Epithelial cell of proximal tubule (primary cell): ENCODE results near the gene FRAS1. TPM values are rescaled to one million over a fixed set of nuclear protein-coding genes. Genes with fewer than 3 reads are reported as not detected.

Source experiments
- DNase-seq: peaks from one replicate; pipeline ENCODE4 v3.0.0-alpha.2; 2011; ENCODE audit warnings: low read depth
- H3K4me3 ChIP-seq: 2 replicates; pipeline ENCODE4 v1.5.1; 2011; ENCODE audit warnings: low read depth, mild to moderate bottlenecking, low read length
- total RNA-seq: library from RNA; depleted of rRNA; stranded (reverse); fragments of >200 nt; gene quantifications from 2 replicates; pipeline ENCODE4 v1.2.3, GENCODE V29; 2015
- TF ChIP-seq, protein P1 (sequence below): conservative IDR thresholded peaks from 2 replicates; pipeline ENCODE4 v1.5.1; 2012; ENCODE audit warnings: low read depth, mild to moderate bottlenecking, low read length

FRAS1 gene
- total RNA-seq, 1 donor from 2014 or later = 9.1 TPM

DNA sequence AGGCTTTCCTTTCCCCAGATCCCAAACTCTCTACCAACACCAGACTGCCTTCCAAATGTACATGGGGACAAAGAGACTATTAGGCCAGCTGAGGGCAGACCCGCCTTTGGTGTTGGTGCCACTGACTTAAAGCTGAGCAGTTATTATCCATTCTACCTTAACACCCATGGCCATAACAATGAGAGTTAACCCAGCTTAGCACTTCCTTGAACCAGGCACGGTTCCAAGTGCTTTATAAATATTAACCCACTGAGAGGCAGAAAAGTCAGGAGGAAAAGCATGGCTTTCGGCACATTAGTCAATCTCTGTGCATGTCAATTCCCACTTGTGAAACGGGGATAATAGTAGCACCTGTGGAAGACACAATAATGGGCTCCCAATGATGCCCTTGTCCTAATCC lies 251.4 kb downstream of the FRAS1 start:
- TF ChIP-seq, protein P1, sequence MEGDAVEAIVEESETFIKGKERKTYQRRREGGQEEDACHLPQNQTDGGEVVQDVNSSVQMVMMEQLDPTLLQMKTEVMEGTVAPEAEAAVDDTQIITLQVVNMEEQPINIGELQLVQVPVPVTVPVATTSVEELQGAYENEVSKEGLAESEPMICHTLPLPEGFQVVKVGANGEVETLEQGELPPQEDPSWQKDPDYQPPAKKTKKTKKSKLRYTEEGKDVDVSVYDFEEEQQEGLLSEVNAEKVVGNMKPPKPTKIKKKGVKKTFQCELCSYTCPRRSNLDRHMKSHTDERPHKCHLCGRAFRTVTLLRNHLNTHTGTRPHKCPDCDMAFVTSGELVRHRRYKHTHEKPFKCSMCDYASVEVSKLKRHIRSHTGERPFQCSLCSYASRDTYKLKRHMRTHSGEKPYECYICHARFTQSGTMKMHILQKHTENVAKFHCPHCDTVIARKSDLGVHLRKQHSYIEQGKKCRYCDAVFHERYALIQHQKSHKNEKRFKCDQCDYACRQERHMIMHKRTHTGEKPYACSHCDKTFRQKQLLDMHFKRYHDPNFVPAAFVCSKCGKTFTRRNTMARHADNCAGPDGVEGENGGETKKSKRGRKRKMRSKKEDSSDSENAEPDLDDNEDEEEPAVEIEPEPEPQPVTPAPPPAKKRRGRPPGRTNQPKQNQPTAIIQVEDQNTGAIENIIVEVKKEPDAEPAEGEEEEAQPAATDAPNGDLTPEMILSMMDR = no peak

DNA sequence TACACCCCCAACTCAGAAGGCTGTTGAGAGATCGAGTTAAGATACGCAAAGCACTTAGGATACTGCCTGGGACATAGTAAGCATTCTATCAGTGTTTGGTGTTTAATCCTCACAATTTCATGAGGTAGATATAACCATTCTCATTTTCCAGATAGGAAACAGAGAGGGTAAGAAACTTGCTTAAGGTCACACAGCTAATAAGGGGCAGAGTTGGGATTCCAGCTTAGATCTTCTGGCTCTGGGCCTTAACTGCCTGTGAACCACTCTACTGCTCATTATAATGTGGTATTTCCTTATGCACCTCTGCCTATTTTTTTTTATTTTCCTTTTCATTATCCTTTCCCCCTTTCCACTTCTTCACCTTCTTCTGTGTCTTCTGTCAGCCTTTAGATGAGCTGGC lies 252.2 kb downstream of the FRAS1 start:
- TF ChIP-seq, protein P1 = no peak
- DNase-seq = no peak

More for the DNA sequence above, 251.4 kb downstream of the FRAS1 start:
- H3K4me3 ChIP-seq = no peak overlapping the region
- no peak for DNase-seq

DNA sequence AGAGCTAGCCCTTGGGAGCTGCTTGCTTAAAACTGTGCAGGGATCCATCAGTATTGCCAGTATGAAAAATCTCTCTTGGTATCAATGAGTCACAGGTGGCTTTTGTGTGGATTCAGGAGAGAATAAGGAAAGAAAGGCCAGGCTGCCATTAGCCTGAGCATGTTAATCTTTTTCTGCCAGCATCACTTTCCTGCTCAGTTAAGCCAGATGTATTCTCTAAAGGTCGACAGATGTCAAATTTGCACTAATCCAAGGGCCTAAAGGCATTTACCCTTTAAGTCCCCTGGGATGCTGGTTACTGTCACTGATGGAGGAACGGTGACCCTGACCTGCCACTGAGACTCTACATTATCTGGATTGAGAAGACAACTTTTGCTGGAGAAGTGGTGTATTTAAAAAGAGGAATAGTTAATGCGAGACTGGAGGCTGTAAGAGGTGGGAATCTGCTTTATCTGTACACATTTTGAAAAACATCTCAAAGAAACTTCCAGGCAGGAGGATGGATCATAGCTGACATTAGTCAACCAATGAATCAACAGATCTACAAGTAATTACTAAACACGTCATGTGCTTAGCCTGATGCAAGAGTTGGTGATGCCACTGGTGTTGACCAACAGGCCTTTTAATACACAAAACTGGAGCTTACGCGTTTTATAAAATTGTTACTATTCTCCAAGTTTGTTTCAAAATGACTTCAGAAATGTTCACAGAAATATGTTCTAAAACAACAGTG lies 253.1 kb downstream of the FRAS1 start:
- TF ChIP-seq, protein P1 = no peak
- DNase-seq = no peak
- H3K4me3 ChIP-seq = no peak overlapping the region

More for the DNA sequence above, 252.2 kb downstream of the FRAS1 start:
- H3K4me3 ChIP-seq = no peak overlapping the region

DNA sequence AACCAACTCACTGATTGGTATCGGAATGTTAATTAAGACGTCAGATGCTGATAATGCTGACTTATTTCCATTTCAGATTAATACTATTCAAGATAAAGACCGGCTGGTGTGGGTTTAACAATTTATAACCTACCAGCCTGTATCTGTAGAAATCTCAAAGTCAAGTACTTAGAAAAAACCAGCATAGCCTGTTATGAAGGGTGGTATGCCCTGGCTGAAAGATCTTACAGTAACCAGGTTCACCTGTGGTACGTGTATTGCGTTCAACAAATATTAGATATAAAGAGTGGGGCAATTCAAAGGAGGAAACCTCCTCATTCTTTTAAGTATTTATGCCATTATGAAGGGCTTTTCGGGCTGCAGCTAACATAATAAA lies 253.6 kb downstream of the FRAS1 start:
- no peak for DNase-seq
- TF ChIP-seq, protein P1 = no peak
- H3K4me3 ChIP-seq = no peak overlapping the region

DNA sequence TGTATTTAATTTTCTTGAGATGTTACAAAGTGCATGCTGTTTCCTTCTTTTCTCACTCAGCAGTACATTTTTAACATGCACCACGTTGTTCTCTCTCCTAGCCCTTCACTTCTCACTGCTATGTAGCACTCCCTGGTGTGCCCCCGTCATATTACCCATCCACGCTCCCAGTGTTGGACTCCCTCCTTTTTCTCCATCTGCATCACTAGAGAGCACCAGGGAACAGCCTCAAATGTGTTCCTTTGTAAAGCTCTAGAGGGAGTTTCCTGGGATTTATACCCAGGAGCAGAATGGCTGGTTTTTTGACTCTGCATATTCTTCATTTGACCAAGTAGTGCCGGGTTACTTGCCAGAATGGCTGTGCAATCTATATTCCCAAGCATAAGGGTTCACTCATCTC lies 254.2 kb downstream of the FRAS1 start:
- TF ChIP-seq, protein P1 = no peak
- DNase-seq = no peak

DNA sequence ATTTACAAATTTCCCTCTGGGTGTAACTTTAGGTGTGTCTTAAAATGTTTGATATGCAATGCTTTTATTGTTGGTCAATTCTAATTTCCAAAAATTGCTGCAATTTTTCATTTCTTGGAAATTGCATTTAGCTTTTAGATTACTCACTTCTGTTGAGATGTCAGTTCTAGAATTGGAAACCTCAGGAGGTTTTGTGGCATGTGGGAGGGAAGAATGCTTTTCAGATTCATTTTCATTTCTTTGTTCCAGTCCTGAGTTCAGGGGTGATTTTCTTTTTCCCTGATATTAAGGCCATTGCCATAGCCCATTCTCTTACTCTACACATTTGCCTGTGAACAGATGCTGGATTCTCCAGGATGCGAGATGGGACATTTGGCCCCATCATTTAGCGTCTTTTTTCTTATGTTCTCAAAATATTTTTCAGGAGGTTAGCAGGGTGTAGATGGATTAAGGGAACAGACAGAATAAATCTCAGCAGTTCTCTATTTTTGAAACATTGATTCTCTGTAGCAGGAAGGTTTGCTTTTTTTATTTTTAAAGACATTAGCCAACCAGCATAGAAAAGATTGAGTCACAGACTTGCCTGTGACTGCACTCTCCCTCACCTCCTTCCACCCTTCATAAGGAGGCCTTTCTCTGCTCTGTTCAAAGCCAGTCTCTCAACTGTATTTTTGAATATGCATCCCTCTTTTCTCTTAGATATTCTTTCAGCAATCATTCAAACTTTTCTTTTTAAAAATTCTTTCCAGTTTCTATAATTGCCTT lies 256.0 kb downstream of the FRAS1 start:
- TF ChIP-seq, protein P1 = no peak
- DNase-seq = no peak
- no peak overlapping the region for H3K4me3 ChIP-seq

More for the DNA sequence above, 254.2 kb downstream of the FRAS1 start:
- H3K4me3 ChIP-seq = no peak overlapping the region
